COLO668 (cell line): ENCODE data around the gene SLC39A1.
"Not testable (repeated sequence)": the region's sequence is repeated elsewhere in the genome, so short reads cannot be mapped to it uniquely, and the experiment has no call there.

Source experiments
- DNase-seq: peaks from one replicate; lab custom pipeline; 2025; ENCODE audit not compliant: unreplicated experiment; lab: John Stamatoyannopoulos, UW

The SLC39A1 gene

DNA sequence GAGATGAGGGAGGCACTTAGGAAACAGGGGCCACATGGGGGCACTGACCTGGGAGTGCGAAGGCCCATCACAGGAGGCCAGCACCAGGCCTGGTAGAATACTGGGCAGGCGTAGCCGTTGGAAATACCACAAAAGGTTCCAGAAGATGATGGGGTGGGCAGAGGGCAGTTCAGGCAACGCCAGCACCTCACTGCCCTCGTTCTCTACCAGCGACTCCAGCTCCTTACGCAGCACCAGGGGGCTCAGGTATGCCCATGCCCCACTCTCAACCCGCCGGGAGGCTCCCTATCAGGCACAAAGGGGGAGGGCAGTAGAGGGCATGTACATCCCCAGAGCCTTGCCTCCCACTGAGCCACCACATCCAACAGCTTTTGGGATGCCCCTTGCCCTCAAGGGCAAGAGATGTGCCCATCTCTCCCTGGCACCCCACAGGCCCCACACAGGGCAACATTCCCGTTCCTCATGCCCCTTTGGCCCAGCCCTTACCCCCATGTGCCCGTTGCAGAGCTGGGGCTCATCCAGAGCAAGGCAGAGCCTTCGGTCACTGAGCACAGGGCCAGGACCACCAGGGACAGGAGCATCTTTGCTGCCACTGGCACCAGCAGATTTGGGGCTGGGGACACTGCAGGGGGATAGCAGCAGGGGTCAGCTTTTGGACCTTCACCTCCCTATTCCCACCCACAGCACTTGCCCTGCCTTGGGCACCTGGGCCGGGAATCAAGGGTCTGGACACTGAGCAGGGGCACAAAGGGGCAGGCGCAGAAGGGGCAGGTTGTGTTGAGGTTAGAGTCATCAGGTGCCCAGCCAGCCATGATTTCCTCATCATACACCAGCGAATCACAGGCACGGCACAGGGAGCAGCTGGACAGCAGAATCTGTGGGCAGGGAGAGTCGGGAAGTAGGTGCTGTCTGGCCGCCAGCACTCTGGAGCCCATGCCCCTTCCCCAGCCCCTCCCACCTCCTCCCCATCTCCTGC is 30.9 kb downstream of the SLC39A1 start:
- DNase-seq, result no peak

GRCh38 chr1:153929981-153930948 is 33.1 kb downstream of the SLC39A1 start:
- no peak for DNase-seq

GRCh38 chr1:153929426-153929825 is 33.9 kb downstream of the SLC39A1 start:
- DNase-seq, result no peak

- no peak for DNase-seq
These were observed 34.5 kb downstream of the SLC39A1 start for GRCh38 chr1:153928791-153929341.

GRCh38 chr1:153928245-153928644 is 35.1 kb downstream of the SLC39A1 start:
- no peak for DNase-seq

DNA sequence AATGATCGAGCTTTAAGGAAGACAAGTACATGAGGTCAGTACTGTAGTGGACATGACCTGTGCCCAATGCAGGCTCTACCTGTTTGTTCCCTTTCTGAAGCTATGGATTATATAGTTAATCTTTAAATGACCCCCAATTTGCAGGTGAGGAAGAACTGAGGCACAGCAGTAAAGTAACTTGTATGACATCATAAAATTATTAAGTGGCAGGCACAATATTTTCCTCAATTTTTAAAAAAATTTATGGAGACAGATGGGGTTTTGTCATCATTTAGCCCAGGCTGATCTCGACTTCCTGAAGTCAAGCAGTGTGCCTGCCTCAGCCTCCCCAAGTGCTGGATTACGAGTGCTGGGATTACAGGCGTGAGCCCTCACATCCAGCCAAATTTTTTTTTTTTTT is 36.9 kb downstream of the SLC39A1 start:
- no peak for DNase-seq

DNA sequence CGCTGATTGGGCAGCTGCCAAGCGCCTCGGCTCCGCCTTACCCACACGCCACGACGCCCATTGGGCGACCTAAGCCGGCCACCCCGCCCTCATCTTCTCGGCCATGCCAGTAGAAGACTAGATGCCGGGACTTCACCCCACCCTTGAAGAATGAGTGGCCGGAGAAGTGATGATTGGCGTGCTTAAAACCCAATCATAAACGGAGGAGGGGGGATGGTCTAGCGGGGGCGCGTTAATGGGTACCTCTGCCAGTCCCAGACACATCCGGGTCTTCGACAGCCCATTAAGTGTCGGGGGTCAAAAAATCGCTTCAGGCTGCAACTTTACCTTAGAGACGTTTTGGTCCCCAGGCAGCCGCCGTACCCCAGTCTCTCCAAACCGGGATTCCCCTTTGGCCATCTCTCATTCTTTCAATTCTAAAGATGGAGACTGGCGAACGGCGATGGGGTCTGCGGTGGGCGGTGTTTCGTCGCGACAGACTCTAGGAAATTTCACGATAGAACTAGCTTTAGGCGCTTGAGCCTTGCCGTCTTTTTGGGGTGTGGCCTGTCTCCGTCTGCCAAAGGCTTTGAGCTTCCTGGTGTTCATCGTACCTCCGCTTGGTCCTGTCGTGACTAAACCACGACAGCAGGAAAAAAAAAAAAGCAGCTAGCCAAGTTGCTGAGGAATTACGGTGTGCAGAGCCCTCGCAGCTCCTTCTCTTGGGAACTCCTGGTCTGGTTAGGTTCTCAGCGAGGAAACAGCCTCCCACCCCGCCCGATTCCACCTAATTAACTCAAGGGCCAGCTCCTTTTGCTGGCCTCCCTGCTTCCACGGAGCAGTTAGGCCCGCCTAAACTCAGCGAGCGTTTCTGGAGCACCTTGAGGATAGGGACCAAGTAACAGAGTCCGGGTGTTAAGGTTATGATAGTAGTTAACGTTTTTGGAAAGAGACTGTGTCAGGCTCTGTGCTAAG is 40.1 kb downstream of the SLC39A1 start, which contains the start of gene GATAD2B:
GATAD2B (minus strand) TSS at position 1 of the 954 bp plus-strand sequence. CDS start 94,625 bp downstream, outside the sequence.
- peak; percentile 100 for DNase-seq

GRCh38 chr1:153922076-153922971 is 41.0 kb downstream of the SLC39A1 start:
- peak; percentile 89 for DNase-seq

GRCh38 chr1:153921803-153922075 is 41.6 kb downstream of the SLC39A1 start:
- peak; percentile 41 for DNase-seq

DNA sequence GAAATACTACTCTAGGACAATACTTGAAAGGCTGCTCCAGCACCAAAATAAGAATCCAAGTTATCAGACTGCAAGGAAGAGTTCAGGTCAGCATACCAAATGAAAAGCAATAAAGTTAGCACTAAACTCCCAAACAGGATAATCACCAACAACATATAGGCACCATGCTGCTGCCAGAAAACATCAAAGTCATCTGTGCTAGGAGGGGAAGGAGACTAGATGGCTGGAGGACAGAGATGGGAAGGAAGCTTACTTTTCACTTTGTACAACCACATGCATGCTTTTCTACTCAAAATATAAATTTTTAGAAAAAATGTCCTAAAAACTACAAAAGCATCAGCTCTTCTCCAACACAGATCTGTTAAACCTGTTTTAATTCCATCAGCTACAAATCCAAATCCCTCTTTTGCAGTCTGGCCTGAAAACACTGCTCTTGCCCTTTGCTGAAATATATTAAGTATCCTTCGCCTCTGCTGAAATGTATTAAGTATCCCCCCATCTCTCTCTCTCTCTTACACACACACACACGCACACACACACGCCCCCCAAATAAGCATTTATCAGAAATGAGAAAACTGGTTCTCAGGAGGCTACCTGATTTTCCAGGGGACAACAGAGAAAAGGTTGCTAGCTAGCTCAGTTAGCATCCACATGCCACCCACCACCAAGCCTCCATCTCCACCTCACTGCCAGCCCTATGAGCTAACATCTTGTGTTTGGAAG is 42.1 kb downstream of the SLC39A1 start:
- DNase-seq, result no peak

GRCh38 chr1:153919876-153920852 is 43.2 kb downstream of the SLC39A1 start:
- no peak for DNase-seq

- no peak for DNase-seq
These were observed 47.0 kb downstream of the SLC39A1 start for GRCh38 chr1:153916297-153916696.

DNA sequence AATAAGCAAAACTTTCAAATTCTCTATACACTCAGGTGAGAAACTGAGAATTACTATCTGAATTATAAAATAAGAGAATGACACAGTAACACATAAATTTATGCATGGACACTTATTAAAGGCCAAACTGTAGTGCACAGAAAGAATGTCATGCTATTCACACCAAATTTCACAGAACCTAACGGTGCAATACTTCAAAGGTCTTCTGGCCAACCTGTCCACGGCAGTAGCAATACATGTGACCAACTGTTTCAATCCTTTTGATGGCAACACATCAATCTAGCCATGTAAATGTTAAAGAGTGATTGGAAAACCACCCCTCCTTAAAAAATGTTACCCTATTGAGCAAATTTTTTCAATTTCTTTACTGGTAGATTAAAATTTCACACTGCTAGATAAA is 51.0 kb downstream of the SLC39A1 start:
- DNase-seq, result no peak

GRCh38 chr1:153910560-153910959 is 52.8 kb downstream of the SLC39A1 start:
- DNase-seq, result not testable (repeated sequence)
